Upper lobe of left lung (tissue), 4 donors: Measurements from ENCODE around the gene ADRA2C.

Source experiments
- CTCF ChIP-seq, 6 experiments: fragments of 450-650 bp in 4 of 6; fragments of 200-600 bp in 2 of 6; sonication (generic) in 2 of 6; IDR thresholded peaks; one replicate each; pipeline ENCODE4 v1.5.1; 2016 to 2019; ENCODE audit warnings: antibody characterized with exemption in 6 of 6
- POLR2A ChIP-seq, 4 donors: fragments of 450-650 bp; IDR thresholded peaks; one replicate each; pipeline ENCODE4 v1.5.1; 2016 to 2017; ENCODE audit warnings: antibody characterized with exemption in 4 of 4, mild to moderate bottlenecking in 2 of 4
- POLR2AphosphoS5 ChIP-seq, 2 donors: sonication (generic); formaldehyde crosslinking; IDR thresholded peaks; one replicate each; pipeline ENCODE4 v1.5.1; 2017; ENCODE audit warnings: antibody characterized with exemption in 2 of 2

- no peak for TF ChIP-seq POLR2A (IDR thresholded peaks at IDR 0.05)
- TF ChIP-seq CTCF (IDR thresholded peaks at IDR 0.05) = no peak
- TF ChIP-seq POLR2AphosphoS5 (IDR thresholded peaks at IDR 0.05) = no peak
These were observed 35.6 kb upstream of the ADRA2C start for GRCh38 chr4:3730422-3731190.
